GM23338 (cell line): ENCODE measurements around the gene CDC42BPA. TPM values are rescaled to one million over a fixed set of nuclear protein-coding genes. Genes with fewer than 3 reads are reported as not detected.

Experiments
- ATAC-seq: fragments of 200-7000 bp; cut with Tn5 transposase; 3 replicates; pipeline ENCODE4 v1.9.1; 2020
- DNase-seq: peaks from one replicate; pipeline ENCODE4 v3.0.0-alpha.2; 2015; ENCODE audit warnings: low spot score
- H2AFZ ChIP-seq: fragments of 200-600 bp; sonication (generic); 2 replicates; pipeline ENCODE4 v1.8.0; 2016; ENCODE audit warnings: antibody characterized with exemption, mild to moderate bottlenecking, moderate library complexity
- H3F3A ChIP-seq: fragments of 200-600 bp; sonication (generic); replicated peaks from 2 replicates; pipeline ENCODE4 v1.8.0; 2017; ENCODE audit warnings: antibody characterized with exemption, mixed run types, low read depth
- H3K27ac ChIP-seq: fragments of 200-600 bp; sonication (generic); 2 replicates; pipeline ENCODE4 v1.6.1; 2016; ENCODE audit warnings: low read depth
- H3K27me3 ChIP-seq: fragments of 200-600 bp; sonication (generic); 2 replicates; pipeline ENCODE4 v1.8.0; 2016; ENCODE audit warnings: mild to moderate bottlenecking, mixed run types, moderate library complexity; ENCODE audit not compliant: insufficient read depth
- H3K36me3 ChIP-seq: fragments of 200-600 bp; sonication (generic); 2 replicates; pipeline ENCODE4 v1.8.0; 2016; ENCODE audit warnings: mild to moderate bottlenecking; ENCODE audit not compliant: insufficient read depth
- H3K4me1 ChIP-seq: fragments of 200-600 bp; sonication (generic); 2 replicates; pipeline ENCODE4 v1.8.0; 2016; ENCODE audit warnings: mild to moderate bottlenecking, moderate library complexity; ENCODE audit not compliant: insufficient read depth
- H3K4me2 ChIP-seq: fragments of 200-600 bp; sonication (generic); 2 replicates; pipeline ENCODE4 v1.7.1; 2017; ENCODE audit warnings: mixed run types
- H3K4me3 ChIP-seq: fragments of 200-600 bp; sonication (generic); 2 replicates; pipeline ENCODE4 v1.6.1; 2016; ENCODE audit warnings: mixed run types
- H3K79me2 ChIP-seq: fragments of 200-600 bp; sonication (generic); replicated peaks from 2 replicates; pipeline ENCODE4 v1.8.0; 2017; ENCODE audit warnings: mild to moderate bottlenecking; ENCODE audit not compliant: insufficient read depth
- H3K9me2 ChIP-seq: fragments of 200-600 bp; sonication (generic); 2 replicates; pipeline ENCODE4 v1.8.0; 2017; ENCODE audit not compliant: insufficient read depth
- H4K20me1 ChIP-seq: fragments of 200-600 bp; sonication (generic); replicated peaks from 2 replicates; pipeline ENCODE4 v1.8.0; 2017; ENCODE audit warnings: mild to moderate bottlenecking; ENCODE audit not compliant: insufficient read depth
- H3K27ac Mint-ChIP-seq: 2 replicates; pipeline ENCODE4 v1.8.0; 2020; ENCODE audit warnings: inconsistent platforms, mild to moderate bottlenecking, moderate library complexity, mixed read lengths
- H3K27me3 Mint-ChIP-seq: 3 replicates; pipeline ENCODE4 v1.8.0; 2022; ENCODE audit warnings: low read depth, mild to moderate bottlenecking, moderate library complexity, mixed read lengths, inconsistent platforms; ENCODE audit not compliant: insufficient read depth, poor library complexity
- H3K36me3 Mint-ChIP-seq: 3 replicates; pipeline ENCODE4 v1.8.0; 2021; ENCODE audit warnings: low read depth, mild to moderate bottlenecking, inconsistent platforms, moderate library complexity, mixed read lengths
- H3K4me1 Mint-ChIP-seq: 3 replicates; pipeline ENCODE4 v1.8.0; 2020; ENCODE audit warnings: mild to moderate bottlenecking, inconsistent platforms, mixed read lengths
- H3K4me3 Mint-ChIP-seq: 3 replicates; pipeline ENCODE4 v1.8.0; 2021; ENCODE audit warnings: moderate library complexity, mild to moderate bottlenecking, inconsistent platforms, mixed read lengths
- H3K9me3 Mint-ChIP-seq: 3 replicates; pipeline ENCODE4 v1.8.0; 2020; ENCODE audit warnings: moderate library complexity, mild to moderate bottlenecking, inconsistent platforms, mixed read lengths
- JUNB ChIP-seq: IDR thresholded peaks from one replicate; pipeline ENCODE4 v1.6.1; 2016; ENCODE audit warnings: antibody characterized with exemption; ENCODE audit not compliant: unreplicated experiment
- POLR2AphosphoS5 ChIP-seq: IDR thresholded peaks from 2 replicates; pipeline ENCODE4 v1.6.1; 2016; ENCODE audit warnings: antibody characterized with exemption, low read depth
- ZNF331 ChIP-seq: fragments of 250-450 bp; sonication (Bioruptor Pico); IDR thresholded peaks from 2 replicates; pipeline ENCODE4 v1.5.0; 2020; ENCODE audit warnings: low read depth, mild to moderate bottlenecking, moderate library complexity
- polyA plus RNA-seq: library from polyadenylated mRNA; unstranded; fragments of >200 nt; fragmentation: Nextera tagmentation; extraction: Ambion mirVana; gene quantifications from 2 replicates; pipeline ENCODE4 v1.2.1, GENCODE V29; 2016
- total RNA-seq: library from RNA; depleted of rRNA; stranded (reverse); fragments of >200 nt; shearing (Covaris generic); gene quantifications from 2 replicates; pipeline ENCODE4 v1.2.3, GENCODE V29; 2014
- TF ChIP-seq, protein P1 (sequence below): IDR thresholded peaks from one replicate; pipeline ENCODE4 v1.6.1; 2018; ENCODE audit warnings: antibody characterized with exemption; ENCODE audit not compliant: unreplicated experiment
- TF ChIP-seq, protein P2 (sequence below): fragments of 250-450 bp; sonication (Bioruptor Pico); IDR thresholded peaks from 2 replicates; pipeline ENCODE4 v1.5.0; 2020; ENCODE audit warnings: mild to moderate bottlenecking, moderate library complexity

Gene CDC42BPA
- total and polyA plus RNA-seq, 2 experiments from 2014 or later = 17.7 to 40.1 TPM

DNA sequence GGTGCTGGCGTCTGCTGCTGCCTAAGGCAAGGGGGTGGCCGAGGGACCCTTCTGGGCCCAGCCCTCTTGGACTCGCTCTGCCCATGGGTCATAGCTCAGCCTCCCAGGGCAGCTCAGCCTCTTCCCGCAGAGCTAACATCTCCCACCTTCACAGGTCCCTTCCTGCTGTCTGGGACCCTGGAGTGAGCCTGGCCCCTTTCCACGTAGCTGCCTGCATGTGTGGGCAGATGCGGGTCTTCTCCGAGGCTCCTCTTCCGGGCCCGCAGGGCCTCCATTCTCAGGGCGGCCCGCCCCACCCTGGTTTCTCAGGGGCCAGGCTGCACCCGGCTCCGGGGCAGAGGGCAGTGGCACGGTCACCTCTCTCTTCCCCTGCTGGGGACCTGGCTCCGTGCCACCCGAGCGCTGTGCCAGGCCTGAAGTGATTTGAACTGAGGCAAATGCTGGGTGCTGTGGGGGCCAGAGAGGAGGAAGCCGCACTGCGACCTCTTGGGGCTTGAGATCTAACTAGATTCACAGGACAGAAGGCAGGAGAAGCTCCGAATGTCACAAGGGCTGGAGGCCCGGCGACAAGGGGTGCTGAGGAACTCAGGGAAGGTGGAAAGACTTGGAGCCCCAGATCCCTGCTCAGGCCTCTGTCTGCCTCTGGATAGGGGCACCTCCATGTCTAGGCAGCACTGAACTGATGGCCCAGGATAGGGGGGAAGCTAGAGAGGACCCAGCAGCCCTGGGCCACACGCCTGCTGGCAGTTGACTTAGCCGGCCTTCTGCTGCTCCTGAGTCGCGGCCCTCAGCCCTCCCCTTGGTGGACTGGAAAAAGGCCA lies 337.5 kb downstream of the CDC42BPA start (continued):
- TF ChIP-seq, protein P1, sequence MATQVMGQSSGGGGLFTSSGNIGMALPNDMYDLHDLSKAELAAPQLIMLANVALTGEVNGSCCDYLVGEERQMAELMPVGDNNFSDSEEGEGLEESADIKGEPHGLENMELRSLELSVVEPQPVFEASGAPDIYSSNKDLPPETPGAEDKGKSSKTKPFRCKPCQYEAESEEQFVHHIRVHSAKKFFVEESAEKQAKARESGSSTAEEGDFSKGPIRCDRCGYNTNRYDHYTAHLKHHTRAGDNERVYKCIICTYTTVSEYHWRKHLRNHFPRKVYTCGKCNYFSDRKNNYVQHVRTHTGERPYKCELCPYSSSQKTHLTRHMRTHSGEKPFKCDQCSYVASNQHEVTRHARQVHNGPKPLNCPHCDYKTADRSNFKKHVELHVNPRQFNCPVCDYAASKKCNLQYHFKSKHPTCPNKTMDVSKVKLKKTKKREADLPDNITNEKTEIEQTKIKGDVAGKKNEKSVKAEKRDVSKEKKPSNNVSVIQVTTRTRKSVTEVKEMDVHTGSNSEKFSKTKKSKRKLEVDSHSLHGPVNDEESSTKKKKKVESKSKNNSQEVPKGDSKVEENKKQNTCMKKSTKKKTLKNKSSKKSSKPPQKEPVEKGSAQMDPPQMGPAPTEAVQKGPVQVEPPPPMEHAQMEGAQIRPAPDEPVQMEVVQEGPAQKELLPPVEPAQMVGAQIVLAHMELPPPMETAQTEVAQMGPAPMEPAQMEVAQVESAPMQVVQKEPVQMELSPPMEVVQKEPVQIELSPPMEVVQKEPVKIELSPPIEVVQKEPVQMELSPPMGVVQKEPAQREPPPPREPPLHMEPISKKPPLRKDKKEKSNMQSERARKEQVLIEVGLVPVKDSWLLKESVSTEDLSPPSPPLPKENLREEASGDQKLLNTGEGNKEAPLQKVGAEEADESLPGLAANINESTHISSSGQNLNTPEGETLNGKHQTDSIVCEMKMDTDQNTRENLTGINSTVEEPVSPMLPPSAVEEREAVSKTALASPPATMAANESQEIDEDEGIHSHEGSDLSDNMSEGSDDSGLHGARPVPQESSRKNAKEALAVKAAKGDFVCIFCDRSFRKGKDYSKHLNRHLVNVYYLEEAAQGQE = no peak

DNA sequence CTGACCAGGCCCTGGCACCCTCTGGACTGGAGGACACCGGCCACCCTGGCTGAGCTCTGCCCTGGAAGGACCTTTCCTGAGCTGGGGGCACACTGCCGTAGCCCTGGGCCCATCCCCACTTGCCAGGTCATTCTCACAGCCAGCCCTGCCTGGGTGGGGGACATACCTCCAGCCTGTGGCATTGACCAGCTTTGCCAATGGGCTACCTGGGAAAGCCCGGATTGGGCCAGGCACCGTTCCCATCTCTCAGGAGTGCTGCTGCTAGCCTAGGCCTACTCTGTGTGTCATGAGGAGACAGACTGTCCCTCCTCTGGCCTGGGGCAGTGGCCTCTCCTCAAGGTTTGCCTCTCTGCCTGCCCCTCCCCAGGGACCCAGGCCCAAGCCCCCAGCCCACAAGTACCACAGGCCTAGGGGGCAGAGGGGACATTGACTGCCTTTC lies 338.2 kb downstream of the CDC42BPA start:
- Histone ChIP-seq H3K4me1 (no peaks in the 10 kb centered on the region), H2AFZ (no peak overlapping the region), H3K79me2 (no peaks in the 10 kb centered on the region), H3K4me2 (no peak overlapping the region), H3K27ac (no peak overlapping the region), H3K9me2 (no peaks in the 10 kb centered on the region), H3K27me3 (no peaks in the 10 kb centered on the region), H4K20me1 (0 out of 2 replicates have a peak, but pooled peaks cover 5% of the 10 kb centered on the region), H3K36me3 (no peaks in the 10 kb centered on the region), H3F3A (no peaks in the 10 kb centered on the region), H3K4me3 (no peak overlapping the region)
- Mint-ChIP-seq H3K4me3 (no peak overlapping the region), H3K9me3 (no peaks in the 10 kb centered on the region), H3K27ac (no peak overlapping the region), H3K4me1 (no peaks in the 10 kb centered on the region; the same call in 2 of the 3 replicates), H3K27me3 (peaks cover 9% of the 10 kb centered on the region), H3K36me3 (no peaks in the 10 kb centered on the region)
- ATAC-seq (no peak), DNase-seq (no peak)
- TF ChIP-seq JUNB = no peak
- no peak for TF ChIP-seq POLR2AphosphoS5
- TF ChIP-seq, protein P2, sequence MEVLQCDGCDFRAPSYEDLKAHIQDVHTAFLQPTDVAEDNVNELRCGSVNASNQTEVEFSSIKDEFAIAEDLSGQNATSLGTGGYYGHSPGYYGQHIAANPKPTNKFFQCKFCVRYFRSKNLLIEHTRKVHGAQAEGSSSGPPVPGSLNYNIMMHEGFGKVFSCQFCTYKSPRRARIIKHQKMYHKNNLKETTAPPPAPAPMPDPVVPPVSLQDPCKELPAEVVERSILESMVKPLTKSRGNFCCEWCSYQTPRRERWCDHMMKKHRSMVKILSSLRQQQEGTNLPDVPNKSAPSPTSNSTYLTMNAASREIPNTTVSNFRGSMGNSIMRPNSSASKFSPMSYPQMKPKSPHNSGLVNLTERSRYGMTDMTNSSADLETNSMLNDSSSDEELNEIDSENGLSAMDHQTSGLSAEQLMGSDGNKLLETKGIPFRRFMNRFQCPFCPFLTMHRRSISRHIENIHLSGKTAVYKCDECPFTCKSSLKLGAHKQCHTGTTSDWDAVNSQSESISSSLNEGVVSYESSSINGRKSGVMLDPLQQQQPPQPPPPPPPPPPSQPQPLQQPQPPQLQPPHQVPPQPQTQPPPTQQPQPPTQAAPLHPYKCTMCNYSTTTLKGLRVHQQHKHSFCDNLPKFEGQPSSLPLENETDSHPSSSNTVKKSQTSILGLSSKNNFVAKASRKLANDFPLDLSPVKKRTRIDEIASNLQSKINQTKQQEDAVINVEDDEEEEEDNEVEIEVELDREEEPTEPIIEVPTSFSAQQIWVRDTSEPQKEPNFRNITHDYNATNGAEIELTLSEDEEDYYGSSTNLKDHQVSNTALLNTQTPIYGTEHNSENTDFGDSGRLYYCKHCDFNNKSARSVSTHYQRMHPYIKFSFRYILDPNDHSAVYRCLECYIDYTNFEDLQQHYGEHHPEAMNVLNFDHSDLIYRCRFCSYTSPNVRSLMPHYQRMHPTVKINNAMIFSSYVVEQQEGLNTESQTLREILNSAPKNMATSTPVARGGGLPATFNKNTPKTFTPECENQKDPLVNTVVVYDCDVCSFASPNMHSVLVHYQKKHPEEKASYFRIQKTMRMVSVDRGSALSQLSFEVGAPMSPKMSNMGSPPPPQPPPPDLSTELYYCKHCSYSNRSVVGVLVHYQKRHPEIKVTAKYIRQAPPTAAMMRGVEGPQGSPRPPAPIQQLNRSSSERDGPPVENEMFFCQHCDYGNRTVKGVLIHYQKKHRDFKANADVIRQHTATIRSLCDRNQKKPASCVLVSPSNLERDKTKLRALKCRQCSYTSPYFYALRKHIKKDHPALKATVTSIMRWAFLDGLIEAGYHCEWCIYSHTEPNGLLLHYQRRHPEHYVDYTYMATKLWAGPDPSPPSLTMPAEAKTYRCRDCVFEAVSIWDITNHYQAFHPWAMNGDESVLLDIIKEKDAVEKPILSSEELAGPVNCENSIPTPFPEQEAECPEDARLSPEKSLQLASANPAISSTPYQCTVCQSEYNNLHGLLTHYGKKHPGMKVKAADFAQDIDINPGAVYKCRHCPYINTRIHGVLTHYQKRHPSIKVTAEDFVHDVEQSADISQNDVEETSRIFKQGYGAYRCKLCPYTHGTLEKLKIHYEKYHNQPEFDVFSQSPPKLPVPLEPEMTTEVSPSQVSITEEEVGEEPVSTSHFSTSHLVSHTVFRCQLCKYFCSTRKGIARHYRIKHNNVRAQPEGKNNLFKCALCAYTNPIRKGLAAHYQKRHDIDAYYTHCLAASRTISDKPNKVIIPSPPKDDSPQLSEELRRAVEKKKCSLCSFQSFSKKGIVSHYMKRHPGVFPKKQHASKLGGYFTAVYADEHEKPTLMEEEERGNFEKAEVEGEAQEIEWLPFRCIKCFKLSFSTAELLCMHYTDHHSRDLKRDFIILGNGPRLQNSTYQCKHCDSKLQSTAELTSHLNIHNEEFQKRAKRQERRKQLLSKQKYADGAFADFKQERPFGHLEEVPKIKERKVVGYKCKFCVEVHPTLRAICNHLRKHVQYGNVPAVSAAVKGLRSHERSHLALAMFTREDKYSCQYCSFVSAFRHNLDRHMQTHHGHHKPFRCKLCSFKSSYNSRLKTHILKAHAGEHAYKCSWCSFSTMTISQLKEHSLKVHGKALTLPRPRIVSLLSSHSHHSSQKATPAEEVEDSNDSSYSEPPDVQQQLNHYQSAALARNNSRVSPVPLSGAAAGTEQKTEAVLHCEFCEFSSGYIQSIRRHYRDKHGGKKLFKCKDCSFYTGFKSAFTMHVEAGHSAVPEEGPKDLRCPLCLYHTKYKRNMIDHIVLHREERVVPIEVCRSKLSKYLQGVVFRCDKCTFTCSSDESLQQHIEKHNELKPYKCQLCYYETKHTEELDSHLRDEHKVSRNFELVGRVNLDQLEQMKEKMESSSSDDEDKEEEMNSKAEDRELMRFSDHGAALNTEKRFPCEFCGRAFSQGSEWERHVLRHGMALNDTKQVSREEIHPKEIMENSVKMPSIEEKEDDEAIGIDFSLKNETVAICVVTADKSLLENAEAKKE = no peak
- no peak for TF ChIP-seq ZNF331 (CRISPR knock-in tag)
- TF ChIP-seq, protein P1 = no peak
